A549 (cell line): ENCODE measurements around the gene IFT88. TPM values are rescaled to one million over a fixed set of nuclear protein-coding genes. Genes with fewer than 3 reads are reported as not detected.

Source experiments
- ATAC-seq, 2 experiments: fragments of 200-7000 bp in 1 of 2; fragments of >200 bp in 1 of 2; cut with Nextera tagmentation in 1 of 2; cut with Tn5 transposase in 1 of 2; 3 replicates each; pipeline versions ENCODE4 v1.8.0 to v1.9.1; 2018 to 2020; ENCODE audit warnings: mild to moderate bottlenecking in 1 of 2, moderate library complexity in 1 of 2
- CTCF ChIA-PET: fragments of 300-600 bp; sonication (Branson Sonifier 250); formaldehyde crosslinking; extraction: SDS; loops from one replicate; lab custom pipeline; 2021; ENCODE audit warnings: antibody characterized with exemption, inconsistent platforms; lab: Yijun Ruan, JAX
- POLR2A ChIA-PET: fragments of 350-600 bp; formaldehyde crosslinking; extraction: SDS; loops from one replicate; lab custom pipeline; 2021; ENCODE audit warnings: antibody characterized with exemption, inconsistent platforms; lab: Yijun Ruan, JAX
- DNase-seq, 2 experiments: peaks; one replicate each; pipeline versions ENCODE4 v3.0.0 to v3.0.0-alpha.2; 2011 to 2016; ENCODE audit warnings: low read depth in 1 of 2, low spot score in 1 of 2
- FAIRE-seq: peaks from 2 replicates; lab custom pipeline; 2011; peaks lifted over from hg19 to GRCh38; lab: Jason Lieb, UNC
- H3K27ac ChIP-seq, 2 experiments: fragments of >200 bp; sonication (Bioruptor Twin); formaldehyde crosslinking; 3 replicates each; pipeline ENCODE4 v1.5.1; 2016 to 2017
- H3K4me1 ChIP-seq: fragments of >200 bp; sonication (Bioruptor Twin); formaldehyde crosslinking; 3 replicates; pipeline ENCODE4 v1.6.1; 2016
- H3K4me2 ChIP-seq: fragments of >200 bp; sonication (Bioruptor Twin); formaldehyde crosslinking; 3 replicates; pipeline ENCODE4 v1.6.1; 2016
- H3K4me3 ChIP-seq: fragments of >200 bp; sonication (Bioruptor Twin); formaldehyde crosslinking; 3 replicates; pipeline ENCODE4 v1.5.1; 2016
- H3K9me3 ChIP-seq: fragments of >200 bp; sonication (Bioruptor Twin); formaldehyde crosslinking; 3 replicates; pipeline ENCODE4 v1.6.1; 2016
- BHLHE40 ChIP-seq: IDR thresholded peaks from 2 replicates; pipeline ENCODE4 v1.6.1; 2012; ENCODE audit warnings: low read depth, low read length, inconsistent platforms
- CBX2 ChIP-seq: fragments of 200-600 bp; sonication (generic); IDR thresholded peaks from 2 replicates; pipeline ENCODE4 v1.6.1; 2016; ENCODE audit warnings: low read depth, mild to moderate bottlenecking, borderline replicate concordance
- CEBPB ChIP-seq, 2 experiments: fragments of >200 bp in 1 of 2; sonication (Bioruptor Twin) in 1 of 2; formaldehyde crosslinking in 1 of 2; IDR thresholded peaks; 2 replicates each; pipeline ENCODE4 v1.6.1; 2012 to 2016
- CHD2 ChIP-seq: fragments of 150-350 bp; IDR thresholded peaks from 2 replicates; pipeline ENCODE4 v1.6.1; 2014; ENCODE audit warnings: low read length; ENCODE audit not compliant: partially characterized antibody
- CTCF ChIP-seq: fragments of >200 bp; sonication (Bioruptor Twin); formaldehyde crosslinking; IDR thresholded peaks from 3 replicates; pipeline ENCODE4 v1.5.1; 2016
- EHF ChIP-seq: fragments of 250-450 bp; sonication (Bioruptor Pico); IDR thresholded peaks from 2 replicates; pipeline ENCODE4 v1.5.0; 2020; ENCODE audit warnings: mild to moderate bottlenecking
- ELK1 ChIP-seq: fragments of 150-350 bp; IDR thresholded peaks from 2 replicates; pipeline ENCODE4 v1.6.1; 2014; ENCODE audit warnings: low read depth, mild to moderate bottlenecking, low read length
- FOXS1 ChIP-seq: fragments of 250-450 bp; sonication (Bioruptor Pico); IDR thresholded peaks from 2 replicates; pipeline ENCODE4 v1.5.0; 2020; ENCODE audit warnings: mild to moderate bottlenecking, moderate library complexity
- GATA3 ChIP-seq: IDR thresholded peaks from 2 replicates; pipeline ENCODE4 v1.6.1; 2012; ENCODE audit warnings: borderline replicate concordance
- JUN ChIP-seq, 2 experiments: fragments of >200 bp; sonication (Bioruptor Twin); formaldehyde crosslinking; IDR thresholded peaks; 2 replicates in 1 of 2; 3 replicates in 1 of 2; pipeline ENCODE4 v1.6.1; 2016 to 2017
- KDM5A ChIP-seq: fragments of 200-600 bp; sonication (generic); IDR thresholded peaks from 2 replicates; pipeline ENCODE4 v1.6.1; 2016; ENCODE audit warnings: antibody characterized with exemption, mild to moderate bottlenecking
- MAFK ChIP-seq: fragments of 450-650 bp; IDR thresholded peaks from 2 replicates; pipeline ENCODE4 v1.6.1; 2014; ENCODE audit not compliant: partially characterized antibody
- NFE2L2 ChIP-seq: fragments of 150-350 bp; conservative IDR thresholded peaks from 2 replicates; pipeline ENCODE4 v1.6.1; 2014; ENCODE audit warnings: low read length
- RAD21 ChIP-seq, 2 experiments: fragments of >200 bp in 1 of 2; sonication (Bioruptor Twin) in 1 of 2; formaldehyde crosslinking in 1 of 2; IDR thresholded peaks in 1 of 2; conservative IDR thresholded peaks in 1 of 2; 2 replicates in 1 of 2; 3 replicates in 1 of 2; pipeline ENCODE4 v1.6.1; 2012 to 2018; ENCODE audit warnings: inconsistent platforms in 1 of 2
- RARB ChIP-seq: fragments of 250-450 bp; sonication (Bioruptor Pico); IDR thresholded peaks from 2 replicates; pipeline ENCODE4 v1.8.0; 2021; ENCODE audit warnings: mild to moderate bottlenecking, moderate library complexity
- RCOR1 ChIP-seq: fragments of 150-350 bp; IDR thresholded peaks from 2 replicates; pipeline ENCODE4 v1.6.1; 2014; ENCODE audit warnings: antibody characterized with exemption, low read length, low read depth
- RFX5 ChIP-seq: fragments of 450-650 bp; IDR thresholded peaks from 2 replicates; pipeline ENCODE4 v1.7.1; 2014; ENCODE audit warnings: antibody characterized with exemption, mild to moderate bottlenecking, moderate library complexity
- RNF2 ChIP-seq: fragments of 200-600 bp; sonication (generic); IDR thresholded peaks from 2 replicates; pipeline ENCODE4 v1.6.1; 2016; ENCODE audit warnings: low read depth, mild to moderate bottlenecking, antibody characterized with exemption, moderate library complexity, borderline replicate concordance
- TFCP2L1 ChIP-seq: fragments of 250-450 bp; sonication (Bioruptor Pico); IDR thresholded peaks from 2 replicates; pipeline ENCODE4 v1.5.0; 2021; ENCODE audit warnings: mild to moderate bottlenecking
- ZFP36 ChIP-seq: fragments of 450-650 bp; IDR thresholded peaks from 2 replicates; pipeline ENCODE4 v1.6.1; 2014; ENCODE audit warnings: borderline replicate concordance; ENCODE audit not compliant: partially characterized antibody
- WGBS: methylation state at CpG from one replicate; pipeline ENCODE4 v1.1.6; 2017; ENCODE audit errors: missing lambda C conversion rate; 5-methylcytosine and 5-hydroxymethylcytosine counted together
- polyA plus RNA-seq, 4 experiments: library from polyadenylated mRNA; depleted of rRNA in 3 of 4; stranded (reverse); fragments of >200 nt; fragmentation: RNase III in 1 of 4; extraction: RNeasy Plus Mini Kit Qiagen cat#74134 plus additional on column Dnase treatment in 1 of 4; gene quantifications; 2 replicates in 3 of 4; 3 replicates in 1 of 4; pipeline ENCODE4 v1.2.3, GENCODE V29; 2011 to 2017
- TF ChIP-seq, protein P1 (sequence below): fragments of 250-450 bp; sonication (Bioruptor Pico); IDR thresholded peaks from 2 replicates; pipeline ENCODE4 v1.5.0; 2021; ENCODE audit warnings: mild to moderate bottlenecking, moderate library complexity, borderline replicate concordance
- TF ChIP-seq, protein P2 (sequence below): fragments of 250-450 bp; sonication (Bioruptor Pico); IDR thresholded peaks from 2 replicates; pipeline ENCODE4 v1.5.0; 2020; ENCODE audit warnings: low read depth, mild to moderate bottlenecking, moderate library complexity

IFT88 gene
- polyA plus RNA-seq, 2 of the 4 experiments (the other 2 are of a cell fraction), result 13.2 to 19.1 TPM

- no peak for ATAC-seq
- DNase-seq, result no peak
Measured at GRCh38 chr13:20689291-20689690, 122.3 kb downstream of the IFT88 start.

GRCh38 chr13:20691616-20692015, 124.7 kb downstream of the IFT88 start:
- Histone ChIP-seq H3K4me3 (no peak overlapping the region), H3K27ac (no peak overlapping the region), H3K4me2 (no peak overlapping the region), H3K4me1 (no peaks in the 10 kb centered on the region), H3K9me3 (no peaks in the 10 kb centered on the region)
- DNase-seq (no peak), FAIRE-seq (no peak), ATAC-seq (no peak)
- CTCF ChIA-PET, result no interaction called here
- POLR2A ChIA-PET, result no interaction called here
- 70% methylated on average over 4 of the region's 4 CpGs for WGBS
- TF ChIP-seq BHLHE40, result no peak
- TF ChIP-seq ELK1, result no peak
- no peak for TF ChIP-seq KDM5A
- TF ChIP-seq RNF2, result no peak
- TF ChIP-seq RARB (CRISPR knock-in tag), result no peak
- no peak for TF ChIP-seq MAFK

More at GRCh38 chr13:20689291-20689690, 122.3 kb downstream of the IFT88 start:
- ChIA-PET POLR2A (no interaction called here), CTCF (no interaction called here)
- no peaks in the 10 kb centered on the region for H3K4me1 ChIP-seq
- no peak overlapping the region for H3K27ac ChIP-seq
- no peaks in the 10 kb centered on the region for H3K9me3 ChIP-seq
- no peak for TF ChIP-seq CBX2
- no peak overlapping the region for H3K4me2 ChIP-seq
- no peak for FAIRE-seq
- WGBS, result 91% methylated on average over 3 of the region's 3 CpGs
- H3K4me3 ChIP-seq, result no peak overlapping the region

DNA sequence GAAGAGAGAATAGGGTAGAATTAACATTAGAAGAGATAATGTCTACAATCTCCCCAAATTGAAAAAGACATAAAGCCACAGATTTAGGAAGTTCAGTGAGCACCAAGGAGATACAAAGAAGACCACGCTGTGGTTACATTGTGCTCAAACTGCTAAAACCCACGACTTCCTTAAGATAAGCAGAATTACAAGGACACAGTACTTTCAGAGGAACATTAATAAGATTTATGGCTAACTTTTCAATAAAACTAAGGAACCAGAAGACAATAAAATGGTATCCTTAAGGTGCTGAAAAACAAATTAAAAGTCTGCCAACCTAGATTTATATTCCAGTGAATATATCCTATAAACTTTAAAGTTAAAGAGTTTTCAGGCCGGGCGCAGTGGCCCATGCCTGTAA, 129.1 kb downstream of the IFT88 start:
- Histone ChIP-seq H3K4me1 (no peaks in the 10 kb centered on the region), H3K4me3 (no peak overlapping the region), H3K27ac (no peak overlapping the region), H3K4me2 (no peak overlapping the region), H3K9me3 (no peaks in the 10 kb centered on the region)
- no peak for ATAC-seq
- ChIA-PET POLR2A (no interaction called here), CTCF (no interaction called here)
- TF ChIP-seq JUN (IDR thresholded peaks at IDR 0.05) (no peak), EHF (CRISPR knock-in tag) (no peak)
- TF ChIP-seq, protein P1, sequence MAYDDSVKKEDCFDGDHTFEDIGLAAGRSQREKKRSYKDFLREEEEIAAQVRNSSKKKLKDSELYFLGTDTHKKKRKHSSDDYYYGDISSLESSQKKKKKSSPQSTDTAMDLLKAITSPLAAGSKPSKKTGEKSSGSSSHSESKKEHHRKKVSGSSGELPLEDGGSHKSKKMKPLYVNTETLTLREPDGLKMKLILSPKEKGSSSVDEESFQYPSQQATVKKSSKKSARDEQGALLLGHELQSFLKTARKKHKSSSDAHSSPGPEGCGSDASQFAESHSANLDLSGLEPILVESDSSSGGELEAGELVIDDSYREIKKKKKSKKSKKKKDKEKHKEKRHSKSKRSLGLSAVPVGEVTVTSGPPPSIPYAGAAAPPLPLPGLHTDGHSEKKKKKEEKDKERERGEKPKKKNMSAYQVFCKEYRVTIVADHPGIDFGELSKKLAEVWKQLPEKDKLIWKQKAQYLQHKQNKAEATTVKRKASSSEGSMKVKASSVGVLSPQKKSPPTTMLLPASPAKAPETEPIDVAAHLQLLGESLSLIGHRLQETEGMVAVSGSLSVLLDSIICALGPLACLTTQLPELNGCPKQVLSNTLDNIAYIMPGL (CRISPR knock-in tag), result no peak
- FAIRE-seq, result no peak
- no peak for DNase-seq
- WGBS, result 75% methylated on average over 4 of the region's 4 CpGs

DNA sequence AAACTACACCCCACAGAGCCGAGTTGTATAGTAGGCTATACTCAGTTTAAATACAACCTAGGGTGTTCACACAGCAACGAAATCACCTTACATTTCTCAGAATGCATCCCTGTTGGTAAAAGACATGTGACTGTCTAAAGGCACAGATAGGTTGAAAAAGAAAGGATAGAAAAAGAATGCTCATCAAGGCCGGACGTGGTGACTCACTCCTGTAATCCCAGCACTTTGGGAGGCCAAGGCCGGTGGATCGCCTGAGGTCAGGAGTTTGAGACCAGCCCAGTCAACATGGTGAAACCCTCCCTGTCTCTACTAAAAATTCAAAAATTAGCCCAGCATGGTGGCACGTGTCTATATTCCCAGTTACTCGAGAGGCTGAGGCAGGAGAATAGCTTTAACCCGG, 132.8 kb downstream of the IFT88 start:
- CTCF ChIA-PET, result no interaction called here
- FAIRE-seq, result no peak
- no peak for ATAC-seq
- no peak overlapping the region for H3K4me2 ChIP-seq
- POLR2A ChIA-PET, result no interaction called here
- H3K4me1 ChIP-seq, result peaks cover 10% of the 10 kb centered on the region
- TF ChIP-seq EHF (CRISPR knock-in tag) (no peak), ELK1 (no peak), FOXS1 (CRISPR knock-in tag) (no peak), CHD2 (no peak), RFX5 (no peak), JUN (IDR thresholded peaks at IDR 0.05) (no peak), TFCP2L1 (no peak), NFE2L2 (no peak), ZFP36 (no peak), RAD21 (conservative IDR thresholded peaks at IDR 0.05 in 1 of 2, IDR thresholded peaks at IDR 0.05 in 1 of 2) (no peak), CEBPB (IDR thresholded peaks at IDR 0.05) (no peak), RCOR1 (no peak), GATA3 (no peak), CTCF (no peak)
- TF ChIP-seq, protein P2, sequence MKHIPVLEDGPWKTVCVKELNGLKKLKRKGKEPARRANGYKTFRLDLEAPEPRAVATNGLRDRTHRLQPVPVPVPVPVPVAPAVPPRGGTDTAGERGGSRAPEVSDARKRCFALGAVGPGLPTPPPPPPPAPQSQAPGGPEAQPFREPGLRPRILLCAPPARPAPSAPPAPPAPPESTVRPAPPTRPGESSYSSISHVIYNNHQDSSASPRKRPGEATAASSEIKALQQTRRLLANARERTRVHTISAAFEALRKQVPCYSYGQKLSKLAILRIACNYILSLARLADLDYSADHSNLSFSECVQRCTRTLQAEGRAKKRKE, result no peak
- TF ChIP-seq, all 56 proteins: peak for 0
- Histone ChIP-seq H3K4me3 (no peak overlapping the region), H3K27ac (no peak overlapping the region), H3K9me3 (no peaks in the 10 kb centered on the region)
- 74% methylated on average over 9 of the region's 9 CpGs for WGBS
- DNase-seq, result no peak
